Measurements from ENCODE around the gene AGAP5.
"Not testable (repeated sequence)": the region's sequence is repeated elsewhere in the genome, so short reads cannot be mapped to it uniquely, and the experiment has no call there.

Gene AGAP5

DNA sequence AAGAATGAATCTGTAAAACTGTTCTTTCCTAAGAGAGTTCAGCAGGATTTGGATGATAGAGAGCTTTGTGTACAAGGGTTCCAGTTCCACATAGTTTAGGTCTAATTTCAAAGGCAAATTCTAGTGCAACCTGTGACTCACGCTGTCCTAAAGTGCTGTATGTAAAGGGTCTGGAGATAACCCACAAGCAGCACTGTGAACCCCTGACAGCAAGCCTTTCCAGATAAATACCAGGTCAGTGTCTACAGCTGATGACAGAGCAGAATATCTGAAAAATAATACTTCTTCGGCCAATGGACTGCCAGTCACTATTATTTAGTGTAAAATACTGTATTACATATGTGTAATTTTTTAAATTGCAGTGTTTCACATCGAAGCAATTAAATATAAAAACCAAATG lies 16.0 kb upstream of the AGAP5 start:
- not testable (repeated sequence) for DNase-seq

DNA sequence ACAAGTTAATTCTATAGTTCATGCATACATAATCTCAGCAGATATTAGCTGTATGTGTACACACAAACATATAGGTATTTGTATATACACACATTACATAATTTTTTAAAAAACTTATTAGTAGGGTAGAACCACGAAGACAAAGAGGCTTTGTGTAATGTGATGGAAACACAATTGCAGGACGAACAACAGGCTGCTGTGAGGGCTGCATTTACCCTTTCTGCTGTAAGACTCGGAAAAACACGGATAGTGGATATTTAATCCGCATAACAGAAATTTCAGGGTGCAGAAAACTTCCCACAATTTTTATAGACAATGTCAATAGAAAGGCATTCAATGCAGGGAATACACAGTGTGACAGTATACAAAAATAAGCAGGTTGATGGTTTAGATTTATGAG lies 13.8 kb upstream of the AGAP5 start:
- not testable (repeated sequence) for DNase-seq

DNA sequence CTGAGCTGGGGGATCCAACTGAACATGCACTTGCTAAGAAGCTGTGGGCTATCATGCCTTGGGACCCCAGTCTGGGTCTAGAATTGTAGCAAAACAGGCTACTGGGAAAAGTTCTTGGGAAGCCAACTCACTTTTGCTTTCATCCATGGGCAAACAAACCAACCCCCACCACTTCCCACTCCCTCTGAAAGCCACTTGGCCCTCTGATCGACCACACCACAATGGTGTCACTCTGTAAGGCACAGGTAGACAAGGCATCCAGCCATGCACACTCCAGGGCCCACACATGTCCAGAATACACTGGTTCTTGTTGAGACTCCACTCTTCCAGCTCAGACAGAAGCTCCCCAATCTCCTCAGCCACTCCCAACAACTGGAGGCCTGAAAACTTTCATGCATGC lies 10.2 kb upstream of the AGAP5 start:
- not testable (repeated sequence) for DNase-seq

DNA sequence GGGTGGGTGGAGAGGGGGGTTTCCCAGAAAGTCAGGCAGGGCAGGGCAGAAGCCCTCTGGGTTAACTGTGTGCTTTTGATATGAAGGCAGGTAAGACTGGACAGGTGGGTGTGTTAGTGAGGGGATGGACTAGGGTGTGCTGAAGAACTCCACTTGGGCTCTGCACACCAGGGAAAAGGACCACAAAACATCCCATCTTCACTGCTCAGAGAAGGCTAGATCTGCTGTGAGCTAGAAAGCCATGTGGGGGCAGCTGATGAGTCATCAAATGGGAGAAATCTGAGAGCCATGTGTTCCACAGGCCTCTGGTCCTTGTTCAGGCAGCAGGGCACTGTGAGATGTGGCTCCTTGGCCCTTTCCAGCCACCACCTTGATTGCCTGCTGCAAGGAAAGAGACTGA lies 9.7 kb upstream of the AGAP5 start:
- not testable (repeated sequence) for DNase-seq

DNA sequence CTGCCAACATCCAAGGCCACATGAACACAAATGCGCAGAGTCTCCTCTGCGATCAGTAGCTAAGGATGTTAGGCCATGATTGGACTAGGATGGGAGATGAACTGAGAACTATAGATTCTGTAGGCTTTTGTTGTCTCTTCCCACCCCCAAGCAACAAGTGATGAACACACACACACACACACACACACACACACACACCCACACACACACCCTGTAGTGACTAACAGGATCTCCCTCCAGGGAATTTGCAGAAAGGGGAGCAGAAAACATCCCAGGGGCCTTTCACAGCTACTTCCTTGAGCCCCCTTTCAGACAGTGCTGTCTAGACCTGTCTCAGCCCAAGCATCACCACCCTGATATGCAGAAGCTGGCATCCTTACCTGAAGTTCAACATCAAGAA lies 8.6 kb upstream of the AGAP5 start:
- DNase-seq: not testable (repeated sequence)

DNA sequence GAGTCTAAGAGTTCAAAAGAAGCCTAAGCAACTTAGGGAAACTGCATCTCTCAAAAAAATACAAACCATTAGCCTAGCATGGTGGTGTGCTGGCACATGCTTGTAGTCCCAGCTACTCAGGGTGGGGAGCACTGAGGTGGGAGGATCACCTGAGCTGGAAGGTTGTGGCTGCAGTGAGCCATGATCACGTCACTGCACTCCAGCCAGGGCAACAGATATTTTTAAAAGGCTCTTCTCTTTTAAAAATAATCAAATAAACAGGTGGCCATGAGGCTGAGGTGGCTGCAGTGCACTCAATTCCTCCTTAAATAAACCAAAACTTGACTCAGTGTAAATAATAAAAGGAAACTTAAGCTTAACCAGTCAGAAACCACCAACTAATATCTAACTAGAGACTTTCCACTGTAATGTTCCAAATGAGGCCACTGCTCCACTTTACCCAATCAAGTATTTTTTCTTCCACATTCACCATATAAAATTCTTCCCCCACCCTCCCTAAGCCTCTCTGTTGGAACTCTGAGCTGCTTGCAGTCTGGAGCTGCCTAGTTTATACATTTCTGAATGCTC lies 7.7 kb upstream of the AGAP5 start:
- DNase-seq: not testable (repeated sequence)

DNA sequence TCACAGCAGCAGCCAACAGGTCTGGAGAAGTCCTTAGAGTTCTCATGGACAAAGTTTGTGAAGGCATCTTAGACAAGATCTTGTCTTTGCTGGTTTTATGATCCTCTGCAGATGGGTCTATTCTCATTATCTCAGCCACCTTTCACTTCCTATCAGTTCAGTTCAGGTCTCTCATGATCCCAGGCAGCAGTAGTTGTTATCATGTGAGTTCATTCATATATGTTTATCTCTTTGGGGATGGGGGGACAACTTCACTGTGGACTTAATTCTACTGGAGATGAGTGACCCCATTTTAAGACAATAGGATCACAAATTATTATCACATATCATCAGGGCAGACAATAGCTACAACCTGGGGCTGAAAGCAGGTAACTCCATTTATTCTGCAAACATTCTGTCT lies 6.0 kb upstream of the AGAP5 start:
- not testable (repeated sequence) for DNase-seq

DNA sequence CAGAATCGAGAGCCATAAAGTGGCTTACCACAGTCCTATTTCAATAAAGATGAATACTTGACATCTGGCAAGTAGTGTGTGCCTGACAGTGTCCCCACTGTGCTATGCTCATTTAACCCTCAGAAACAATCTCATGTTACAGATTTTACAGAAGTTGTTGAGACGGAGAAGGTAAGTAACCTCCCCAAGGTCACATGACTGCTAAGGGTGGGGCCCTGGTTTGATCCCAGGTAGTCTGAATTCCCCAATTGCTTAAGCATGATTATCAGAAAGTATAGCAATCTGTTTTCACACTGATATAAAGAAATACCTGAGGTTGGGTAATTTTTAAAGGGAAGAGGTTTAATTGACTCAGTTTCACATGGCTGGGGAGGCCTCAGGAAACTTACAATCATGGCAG lies 910 bp upstream of the AGAP5 start:
- DNase-seq: not testable (repeated sequence)

DNA sequence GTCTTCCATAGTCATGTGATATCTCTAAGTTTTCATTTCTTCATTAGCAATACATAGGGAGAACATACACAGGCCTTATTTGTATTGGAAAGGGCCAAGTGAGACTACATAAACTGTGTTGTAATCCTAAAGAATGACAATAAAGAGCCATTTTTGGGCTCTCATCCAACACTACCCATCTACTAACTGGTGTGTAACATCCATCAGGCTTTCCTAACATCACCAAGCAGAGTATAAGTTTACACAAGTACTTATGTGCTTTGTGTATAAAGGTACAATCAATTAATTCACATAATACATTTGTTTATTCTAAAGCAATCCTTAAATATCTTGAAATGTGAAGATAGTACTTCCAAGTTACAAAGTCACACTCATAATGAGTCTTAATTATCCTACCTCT lies 2.6 kb downstream of the AGAP5 start:
- DNase-seq: not testable (repeated sequence)

DNA sequence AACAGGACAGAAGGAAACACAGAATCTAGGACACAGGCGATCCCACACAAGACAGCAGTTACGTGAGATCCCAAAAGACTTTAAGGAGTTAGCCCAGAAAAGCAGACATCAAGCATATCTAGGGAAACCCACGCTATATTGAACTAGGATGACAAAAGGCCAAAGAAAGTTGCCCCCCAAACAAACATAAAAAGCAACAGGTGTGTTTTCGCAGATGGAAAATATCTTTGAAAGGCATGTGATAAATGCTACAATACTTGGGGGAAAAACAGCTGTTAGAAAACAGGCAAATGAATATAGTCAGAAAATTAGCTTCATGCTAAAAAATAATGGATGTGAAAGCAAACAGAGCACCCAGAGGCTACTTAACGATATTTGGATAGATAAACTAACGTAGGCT lies 7.2 kb downstream of the AGAP5 start:
- DNase-seq: not testable (repeated sequence)

DNA sequence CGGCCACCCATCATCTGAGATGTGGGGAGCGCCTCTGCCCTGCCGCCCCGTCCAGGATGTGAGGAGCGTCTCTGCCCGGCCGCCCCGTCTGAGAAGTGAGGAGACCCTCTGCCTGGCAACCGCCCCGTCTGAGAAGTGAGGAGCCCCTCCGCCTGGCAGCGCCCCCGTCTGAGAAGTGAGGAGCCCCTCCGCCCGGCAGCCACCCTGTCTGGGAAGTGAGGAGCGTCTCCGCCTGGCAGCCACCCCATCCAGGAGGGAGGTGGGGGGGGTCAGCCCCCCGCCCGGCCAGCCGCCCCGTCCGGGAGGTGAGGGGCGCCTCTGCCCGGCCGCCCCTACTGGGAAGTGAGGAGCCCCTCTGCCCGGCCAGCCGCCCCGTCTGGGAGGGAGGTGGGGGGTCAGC lies 8.3 kb downstream of the AGAP5 start:
- not testable (repeated sequence) for DNase-seq

DNA sequence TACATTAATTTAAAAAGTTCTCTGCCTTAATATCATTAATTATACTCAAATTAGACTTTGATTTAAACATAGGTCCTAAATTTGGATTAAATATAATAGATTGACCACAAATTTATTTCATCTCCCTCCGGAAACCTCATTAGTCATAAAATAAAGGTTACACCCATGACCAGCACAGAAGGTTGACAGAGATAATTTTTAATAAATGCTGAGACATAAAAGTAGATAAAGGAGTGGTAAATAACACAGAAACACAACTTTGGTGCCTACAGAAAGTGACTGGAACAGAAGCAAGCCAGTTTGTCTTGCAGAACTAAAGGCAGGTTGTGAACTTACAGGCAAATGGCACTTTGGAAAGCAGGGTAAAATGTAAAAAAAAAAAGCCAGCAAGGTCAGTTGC lies 10.3 kb downstream of the AGAP5 start:
- DNase-seq: not testable (repeated sequence)

DNA sequence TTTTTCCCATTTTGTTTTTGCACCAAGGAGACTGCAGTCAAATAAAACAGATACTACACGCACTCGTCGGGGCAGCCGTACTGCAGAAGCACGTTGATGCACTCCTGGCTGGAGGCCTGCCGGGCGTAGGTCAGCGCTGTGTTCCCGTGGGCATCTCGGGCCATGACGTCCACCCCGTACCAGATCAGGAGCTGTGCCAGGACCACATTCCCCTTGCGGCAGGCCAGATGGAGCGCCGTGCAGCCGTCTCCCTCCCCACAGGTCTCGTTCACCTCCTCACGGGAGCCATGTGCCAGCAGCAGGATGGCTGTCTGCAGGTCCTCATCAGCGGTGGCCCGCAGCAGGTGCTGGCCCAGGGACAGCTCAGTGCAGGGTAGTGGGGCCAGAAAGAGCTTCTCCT lies 23.4 kb downstream of the AGAP5 start:
- DNase-seq: not testable (repeated sequence)

DNA sequence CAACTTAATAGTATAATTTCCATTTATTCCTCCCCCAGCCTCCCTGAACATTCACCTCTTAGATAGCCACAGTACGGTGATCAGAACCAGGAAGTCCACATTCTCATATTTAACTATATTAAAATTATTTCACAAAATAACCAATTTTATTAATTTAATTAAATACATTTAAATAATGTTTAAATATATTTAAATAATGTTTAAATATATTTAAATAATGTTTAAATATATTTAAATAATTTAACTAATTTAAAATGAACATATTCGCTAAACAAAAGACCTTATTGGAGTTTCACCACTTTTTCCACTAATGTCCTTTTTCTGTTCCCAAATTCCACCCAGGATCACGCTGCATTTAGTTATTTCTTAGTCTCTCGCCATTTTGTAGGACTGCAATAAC lies 29.5 kb downstream of the AGAP5 start:
- not testable (repeated sequence) for DNase-seq

DNA sequence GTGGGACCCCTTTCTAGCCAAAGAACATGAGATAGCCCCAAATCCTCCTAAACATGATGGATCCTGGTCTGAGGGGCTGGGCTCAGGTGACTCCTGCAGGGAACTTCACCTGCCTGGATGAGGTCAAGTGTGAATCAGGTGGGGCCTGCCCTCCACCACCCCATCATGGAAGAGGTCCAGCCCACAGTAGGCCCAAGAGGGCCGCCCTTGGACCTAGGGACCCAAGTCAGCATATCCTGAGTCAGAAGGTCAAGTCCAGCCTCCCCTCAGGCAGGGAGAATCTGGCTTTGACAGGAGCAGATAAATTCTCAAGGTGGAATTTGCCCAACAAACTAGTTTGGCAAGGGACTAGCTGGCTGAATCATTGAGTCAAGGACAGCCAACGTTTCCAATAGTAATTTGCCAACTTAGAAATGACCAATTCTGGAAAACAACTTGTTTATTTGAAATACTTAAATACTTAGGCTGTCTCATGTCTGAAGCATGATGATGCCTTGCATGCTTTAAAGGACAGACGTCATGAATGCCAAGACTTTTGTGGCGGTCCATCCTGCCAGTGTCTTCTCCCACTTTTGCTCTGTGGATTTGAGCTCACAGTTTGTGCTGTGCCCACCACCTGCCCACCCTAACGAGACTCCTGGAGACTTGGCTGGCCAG lies 31.6 kb downstream of the AGAP5 start:
- not testable (repeated sequence) for DNase-seq

DNA sequence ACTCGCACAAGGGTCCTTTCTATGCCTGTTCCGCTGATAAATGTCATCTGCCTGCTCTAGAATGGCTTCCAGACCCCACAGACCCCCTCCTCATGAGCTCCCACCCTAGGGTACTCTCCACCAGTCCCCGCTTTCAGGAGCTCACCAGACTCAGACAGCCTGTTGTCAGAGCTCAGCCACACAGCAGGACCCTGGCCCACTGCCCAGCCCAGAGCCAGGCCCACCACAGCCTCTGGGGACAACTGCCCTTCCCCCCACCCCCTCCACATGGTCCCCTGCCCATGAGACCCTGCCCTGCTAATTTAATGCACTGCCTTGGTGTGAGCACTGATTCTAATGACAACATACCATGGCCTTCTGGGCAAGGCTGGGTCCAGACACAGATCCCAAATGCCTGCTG lies 32.3 kb downstream of the AGAP5 start:
- DNase-seq: not testable (repeated sequence)

DNA sequence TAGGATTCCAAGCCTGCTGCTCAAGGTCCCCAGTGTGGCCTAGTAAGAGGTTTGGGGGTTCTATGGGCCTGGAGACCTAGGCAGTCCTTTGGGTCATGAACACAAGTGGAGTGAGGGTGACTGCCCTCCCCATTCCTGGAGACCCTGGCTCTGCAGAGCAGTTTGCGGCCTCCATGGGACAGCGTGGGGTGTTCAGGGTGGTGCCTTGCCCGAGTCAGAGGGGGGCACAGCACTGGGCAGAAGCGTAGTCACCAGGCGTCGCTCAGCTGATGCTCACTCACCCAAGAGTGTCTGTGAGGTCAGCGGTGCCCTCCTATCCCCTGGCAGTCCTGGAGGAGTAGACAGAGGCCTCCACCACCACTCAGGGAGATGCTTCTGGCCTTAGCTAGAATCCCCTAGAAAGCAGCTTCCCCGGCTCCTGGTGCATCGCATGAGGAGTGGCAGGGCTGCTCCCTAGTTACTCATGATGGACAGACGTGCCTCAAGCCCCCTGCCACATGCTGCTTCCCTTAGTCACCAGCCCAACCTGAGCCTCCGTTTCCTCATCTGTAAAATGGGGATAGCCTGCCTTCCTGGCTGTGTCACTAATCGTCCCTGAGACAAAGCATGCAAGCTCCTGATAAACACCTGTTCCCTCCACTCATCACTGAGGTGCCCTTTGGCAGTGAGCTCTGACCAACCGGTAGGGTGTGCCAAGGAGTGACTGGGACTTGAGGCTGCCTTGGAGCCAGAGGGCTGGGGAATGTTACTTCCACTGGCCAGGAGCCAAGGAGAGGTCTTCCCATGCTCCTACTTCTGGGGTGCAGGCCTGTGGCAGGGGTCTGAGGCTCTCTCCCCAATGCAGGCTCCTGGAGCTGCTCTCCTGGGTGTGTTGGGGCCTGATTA lies 33.5 kb downstream of the AGAP5 start:
- not testable (repeated sequence) for DNase-seq

DNA sequence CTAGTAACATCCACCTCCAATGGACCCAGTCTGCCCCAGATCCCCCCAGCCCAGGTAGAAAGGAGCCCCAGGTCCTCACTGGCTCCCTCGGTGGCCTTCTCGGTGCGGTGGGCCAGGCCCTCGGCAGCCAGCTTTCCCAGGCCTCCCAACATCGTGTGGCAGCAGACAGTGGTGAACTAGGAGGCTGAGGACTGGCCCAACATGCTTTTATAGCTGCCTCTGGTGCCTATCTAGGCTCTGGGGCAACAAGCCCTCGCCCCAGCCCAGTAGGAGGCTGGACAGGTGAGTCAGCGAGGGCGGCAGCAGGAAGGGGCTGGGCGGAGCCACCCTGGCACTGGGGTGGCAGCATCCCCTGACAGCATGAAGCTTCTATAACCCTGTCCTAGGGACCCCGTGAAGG lies 34.3 kb downstream of the AGAP5 start:
- not testable (repeated sequence) for DNase-seq

DNA sequence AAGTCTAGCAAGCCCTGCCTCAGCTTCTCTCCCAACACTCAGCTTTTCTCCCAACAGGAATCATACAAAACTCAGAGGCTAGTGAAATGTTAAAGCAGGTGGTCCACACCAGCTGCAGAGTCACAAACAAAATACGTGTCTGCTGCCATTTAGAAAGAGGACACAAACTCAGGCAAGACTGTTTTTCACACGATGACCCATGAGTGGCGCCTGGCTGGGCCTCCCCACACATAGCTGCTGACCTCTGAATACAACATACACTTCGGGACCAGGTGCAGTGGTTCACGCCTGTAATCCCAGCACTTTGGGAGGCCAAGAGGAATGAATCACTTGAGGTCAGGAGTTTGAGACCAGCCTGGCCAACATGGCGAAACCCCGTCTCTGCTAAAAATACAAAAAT lies 35.2 kb downstream of the AGAP5 start:
- DNase-seq: not testable (repeated sequence)

DNA sequence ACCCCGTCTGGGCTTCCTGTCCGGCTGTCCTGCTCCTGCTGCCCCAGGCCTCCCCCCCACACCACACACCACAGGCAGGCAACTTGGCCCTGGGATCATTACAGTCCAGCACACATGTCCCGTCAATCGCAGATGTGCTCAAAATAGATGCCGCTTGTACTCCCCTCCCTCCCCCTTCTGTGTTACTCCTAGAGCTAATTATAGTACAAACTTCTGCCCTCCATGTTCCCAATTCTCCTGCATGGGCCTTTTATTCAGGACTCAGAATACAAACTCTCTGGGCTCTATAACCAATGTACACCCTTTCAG lies 42.0 kb downstream of the AGAP5 start, which contains the start of gene SYNPO2L:
Gene SYNPO2L, minus strand, starts transcription at position 40 of the 309 bp plus-strand sequence. CDS start 107 bp downstream, outside the sequence.
- no peak for DNase-seq

DNA sequence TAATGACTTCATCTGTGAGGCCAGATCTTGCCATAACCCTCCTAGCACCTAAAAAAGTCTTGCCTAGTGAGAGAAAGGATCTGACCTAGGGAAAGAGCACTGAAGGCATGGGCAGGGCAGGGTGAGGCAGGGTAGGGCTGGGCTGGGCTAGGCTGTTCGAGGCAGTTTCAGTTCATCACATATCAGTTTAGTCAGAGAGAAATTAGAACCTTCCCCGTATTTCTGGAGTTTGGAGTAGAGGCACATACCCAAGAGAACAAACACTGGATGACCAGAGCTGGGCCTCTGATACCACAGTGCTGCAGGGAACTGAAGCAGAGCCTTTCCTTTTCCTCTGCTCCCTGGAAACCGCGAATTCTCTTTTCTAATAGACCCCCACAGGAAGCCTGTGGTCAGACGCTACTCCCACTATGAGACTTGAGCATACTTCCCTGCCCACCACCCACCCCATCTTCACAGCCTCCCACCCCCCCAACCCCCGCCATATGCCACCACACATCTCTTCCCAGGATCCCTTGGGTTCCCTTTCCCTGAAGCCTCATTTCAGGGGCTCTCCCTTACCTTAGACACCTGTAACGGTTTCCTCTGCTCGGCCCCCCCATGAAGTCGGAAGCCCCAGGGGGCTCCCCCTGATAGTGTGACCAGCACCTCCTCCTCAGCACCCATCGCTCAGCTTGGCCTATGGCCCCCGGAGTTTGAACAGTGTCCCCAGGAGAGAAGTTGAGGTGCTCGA lies 42.5 kb downstream of the AGAP5 start:
- DNase-seq: no peak

DNA sequence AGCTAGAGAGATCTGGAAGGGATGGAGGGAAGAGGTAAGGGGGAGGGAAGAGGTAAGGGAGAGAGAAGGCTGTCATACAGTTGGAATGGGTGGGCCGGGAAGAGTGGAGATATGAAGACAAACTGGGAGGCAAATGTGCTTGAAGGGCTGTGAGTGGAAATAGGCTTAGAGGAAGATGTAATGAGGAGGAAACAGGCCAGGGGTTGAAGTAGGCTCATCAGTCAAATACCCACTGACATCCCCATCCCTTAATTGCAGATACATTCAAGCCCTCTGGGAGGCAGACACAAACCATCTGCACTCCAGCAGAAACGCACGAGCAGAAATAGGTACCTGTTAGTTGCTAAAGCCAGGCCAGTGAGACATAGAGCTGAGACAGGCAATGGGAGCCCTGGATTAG lies 44.2 kb downstream of the AGAP5 start:
- no peak for DNase-seq

DNA sequence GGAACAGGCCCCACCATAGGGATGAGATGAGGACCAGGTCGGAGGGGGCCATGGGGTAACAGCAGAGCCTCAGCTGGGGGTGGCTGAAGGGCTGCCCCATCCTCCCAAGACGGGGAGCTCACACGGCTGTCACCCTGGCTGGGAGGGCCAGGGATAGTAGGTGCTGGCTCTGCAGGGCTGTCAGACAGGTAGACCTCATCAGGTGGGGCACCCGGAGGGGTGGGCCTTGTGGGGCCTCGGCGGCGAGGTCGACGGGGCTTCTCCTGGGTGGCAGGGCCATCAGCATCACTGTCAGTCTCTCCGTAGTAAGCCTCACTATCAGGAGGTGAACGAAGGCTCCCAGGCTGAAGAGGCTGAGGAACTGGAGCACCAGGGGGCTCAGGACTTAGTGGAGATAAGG lies 44.7 kb downstream of the AGAP5 start:
- no peak for DNase-seq
